SH-SY5Y (cell line): Measurements from ENCODE around the gene PRSS16.

ENCODE experiments used
- GATA2 ChIP-seq: IDR thresholded peaks from 2 replicates; pipeline ENCODE4 v1.6.1; 2011; ENCODE audit warnings: mild to moderate bottlenecking, low read depth, low read length
- GATA3 ChIP-seq: IDR thresholded peaks from 2 replicates; pipeline ENCODE4 v1.6.1; 2011; ENCODE audit warnings: low read depth, mild to moderate bottlenecking, low read length, moderate library complexity

Gene PRSS16

GRCh38 chr6:27293436-27294098 lies 46.1 kb downstream of the PRSS16 start:
- TF ChIP-seq GATA2 (no peak), GATA3 (no peak)

GRCh38 chr6:27294409-27294808 lies 46.9 kb downstream of the PRSS16 start:
- TF ChIP-seq GATA3: no peak
- TF ChIP-seq GATA2: no peak

- TF ChIP-seq GATA3 (no peak), GATA2 (no peak)
These were observed 48.0 kb downstream of the PRSS16 start for GRCh38 chr6:27295301-27296079.

GRCh38 chr6:27296106-27296783 lies 48.7 kb downstream of the PRSS16 start:
- TF ChIP-seq GATA2 (no peak), GATA3 (no peak)

- TF ChIP-seq GATA3 (no peak), GATA2 (no peak)
These were observed 50.0 kb downstream of the PRSS16 start for GRCh38 chr6:27297484-27297856.

- TF ChIP-seq GATA2 (no peak), GATA3 (no peak)
These were observed 50.6 kb downstream of the PRSS16 start for GRCh38 chr6:27297857-27298730.

GRCh38 chr6:27303613-27304272 lies 56.2 kb downstream of the PRSS16 start:
- TF ChIP-seq GATA2 (no peak), GATA3 (no peak)
